RKO (cell line): ENCODE results near the gene MACROD2.
"Not testable (repeated sequence)": the region's sequence is repeated elsewhere in the genome, so short reads cannot be mapped to it uniquely, and the experiment has no call there.

Experiments used
- DNase-seq: peaks from one replicate; pipeline ENCODE4 v3.0.0-alpha.2; 2016; ENCODE audit warnings: low spot score

Gene MACROD2

GRCh38 chr20:15535863-15536262 is 1540.5 kb downstream of the MACROD2 start:
- no peak for DNase-seq

GRCh38 chr20:15537200-15537599 is 1541.9 kb downstream of the MACROD2 start:
- not testable (repeated sequence) for DNase-seq

- DNase-seq, result no peak
Measured at GRCh38 chr20:15542655-15543054, 1547.3 kb downstream of the MACROD2 start.

- DNase-seq, result no peak
Measured at GRCh38 chr20:15544742-15545141, 1549.4 kb downstream of the MACROD2 start.

GRCh38 chr20:15546525-15547023 is 1551.3 kb downstream of the MACROD2 start:
- no peak for DNase-seq

GRCh38 chr20:15547119-15547518 is 1551.8 kb downstream of the MACROD2 start:
- DNase-seq, result no peak

- no peak for DNase-seq
Measured at GRCh38 chr20:15550116-15550870, 1555.0 kb downstream of the MACROD2 start.

GRCh38 chr20:15555913-15556312 is 1560.6 kb downstream of the MACROD2 start:
- DNase-seq, result no peak

GRCh38 chr20:15556869-15557268 is 1561.6 kb downstream of the MACROD2 start:
- DNase-seq, result no peak

GRCh38 chr20:15561070-15561569 is 1565.8 kb downstream of the MACROD2 start:
- DNase-seq, result no peak

GRCh38 chr20:15561707-15562404 is 1566.5 kb downstream of the MACROD2 start:
- DNase-seq, result no peak

GRCh38 chr20:15563836-15564235 is 1568.5 kb downstream of the MACROD2 start:
- DNase-seq, result no peak

GRCh38 chr20:15564981-15565380 is 1569.7 kb downstream of the MACROD2 start:
- DNase-seq, result no peak

GRCh38 chr20:15565786-15566185 is 1570.5 kb downstream of the MACROD2 start:
- DNase-seq, result no peak

- no peak for DNase-seq
Measured at GRCh38 chr20:15567219-15567618, 1571.9 kb downstream of the MACROD2 start.

GRCh38 chr20:15570156-15570555 is 1574.8 kb downstream of the MACROD2 start:
- no peak for DNase-seq

GRCh38 chr20:15571056-15571455 is 1575.7 kb downstream of the MACROD2 start:
- no peak for DNase-seq

GRCh38 chr20:15575255-15575654 is 1579.9 kb downstream of the MACROD2 start:
- DNase-seq, result no peak

- DNase-seq, result no peak
Measured at GRCh38 chr20:15576411-15576810, 1581.1 kb downstream of the MACROD2 start.

GRCh38 chr20:15578113-15578512 is 1582.8 kb downstream of the MACROD2 start:
- no peak for DNase-seq

- DNase-seq, result no peak
Measured at GRCh38 chr20:15579688-15580087, 1584.4 kb downstream of the MACROD2 start.

GRCh38 chr20:15582146-15582760 is 1586.9 kb downstream of the MACROD2 start:
- no peak for DNase-seq

- DNase-seq, result no peak
Measured at GRCh38 chr20:15584507-15584906, 1589.2 kb downstream of the MACROD2 start.
